ENCODE measurements around the gene LRP10. TPM values are rescaled to one million over a fixed set of nuclear protein-coding genes. Genes with fewer than 3 reads are reported as not detected.

The LRP10 gene
- total RNA-seq, 1 donor from 2014 or later = 0.92 TPM

- H3K27me3 Mint-ChIP-seq (ENCODE audit: insufficient read depth, low read depth) = peaks cover 9% of the 10 kb centered on the region
- peak overlapping the region; percentile 52 for H3K4me3 ChIP-seq
- peaks cover 21% of the 10 kb centered on the region for H3K27me3 ChIP-seq
- H3K79me2 ChIP-seq (ENCODE audit: low read depth) = no peaks in the 10 kb centered on the region
- peak overlapping the region; percentile 20 for H2AFZ ChIP-seq (replicated peaks)
- H3K36me3 ChIP-seq = no peaks in the 10 kb centered on the region
- peak overlapping the region; percentile 100 for H3K27ac Mint-ChIP-seq
- DNase-seq (ENCODE audit: low spot score) = peak; percentile 89
- H3K9me3 Mint-ChIP-seq = no peaks in the 10 kb centered on the region
- H3K4me3 Mint-ChIP-seq = peak overlapping the region; percentile 97
- peaks cover 7% of the 10 kb centered on the region for H3K36me3 Mint-ChIP-seq
- peaks cover 61% of the 10 kb centered on the region for H3K4me1 Mint-ChIP-seq
- peaks cover 49% of the 10 kb centered on the region for H3F3A ChIP-seq (ENCODE audit: low read depth)
- no peaks in the 10 kb centered on the region for H4K20me1 ChIP-seq (ENCODE audit: low read depth)
- no peak overlapping the region for H3K9ac ChIP-seq
- H3K9me3 ChIP-seq (ENCODE audit: low read depth) = no peaks in the 10 kb centered on the region
- TF ChIP-seq CTCF (IDR thresholded peaks at IDR 0.05) = peak; percentile 27
- TF ChIP-seq EZH2phosphoT487 (IDR thresholded peaks at IDR 0.05) = no peak
- TF ChIP-seq EZH2 (IDR thresholded peaks at IDR 0.05) = no peak
- peaks cover 24% of the 10 kb centered on the region for H3K4me1 ChIP-seq
- peak overlapping the region; percentile 71 for H3K4me2 ChIP-seq
- no peak overlapping the region for H3K27ac ChIP-seq
Observed at GRCh38 chr14:22886500-22887259, 15.1 kb downstream of the LRP10 start.

GRCh38 chr14:22887260-22887989 is 15.9 kb downstream of the LRP10 start:
- peak overlapping the region; percentile 46 for H2AFZ ChIP-seq (replicated peaks)
- peaks cover 18% of the 10 kb centered on the region for H3K4me1 ChIP-seq
- no peaks in the 10 kb centered on the region for H3K36me3 ChIP-seq
- peaks cover 46% of the 10 kb centered on the region for H3F3A ChIP-seq (ENCODE audit: low read depth)
- Mint-ChIP-seq H3K27me3 (ENCODE audit: insufficient read depth, low read depth) (peaks cover 9% of the 10 kb centered on the region), H3K4me1 (peaks cover 53% of the 10 kb centered on the region), H3K4me3 (peak overlapping the region; percentile 97), H3K36me3 (peaks cover 9% of the 10 kb centered on the region), H3K27ac (peak overlapping the region; percentile 100), H3K9me3 (no peaks in the 10 kb centered on the region)
- peaks cover 21% of the 10 kb centered on the region for H3K27me3 ChIP-seq
- TF ChIP-seq CTCF (IDR thresholded peaks at IDR 0.05) (no peak), EZH2 (IDR thresholded peaks at IDR 0.05) (no peak), EZH2phosphoT487 (IDR thresholded peaks at IDR 0.05) (no peak)
- no peaks in the 10 kb centered on the region for H3K79me2 ChIP-seq (ENCODE audit: low read depth)
- H3K4me3 ChIP-seq = peak overlapping the region; percentile 52
- no peak overlapping the region for H3K9ac ChIP-seq
- peak; percentile 89 for DNase-seq (ENCODE audit: low spot score)
- H3K9me3 ChIP-seq (ENCODE audit: low read depth) = no peaks in the 10 kb centered on the region
- H4K20me1 ChIP-seq (ENCODE audit: low read depth) = no peaks in the 10 kb centered on the region
- no peak overlapping the region for H3K27ac ChIP-seq
- H3K4me2 ChIP-seq = peak overlapping the region; percentile 71

GRCh38 chr14:22887990-22888378 is 16.4 kb downstream of the LRP10 start:
- Histone ChIP-seq H3K4me2 (peak overlapping the region; percentile 71), H2AFZ (replicated peaks) (no peak overlapping the region), H3F3A (ENCODE audit: low read depth) (peaks cover 42% of the 10 kb centered on the region), H3K79me2 (ENCODE audit: low read depth) (no peaks in the 10 kb centered on the region), H3K27ac (no peak overlapping the region), H4K20me1 (ENCODE audit: low read depth) (no peaks in the 10 kb centered on the region), H3K4me3 (peak overlapping the region; percentile 52), H3K9me3 (ENCODE audit: low read depth) (no peaks in the 10 kb centered on the region), H3K27me3 (peaks cover 21% of the 10 kb centered on the region), H3K4me1 (peaks cover 14% of the 10 kb centered on the region), H3K36me3 (no peaks in the 10 kb centered on the region), H3K9ac (no peak overlapping the region)
- peaks cover 9% of the 10 kb centered on the region for H3K27me3 Mint-ChIP-seq (ENCODE audit: insufficient read depth, low read depth)
- DNase-seq (ENCODE audit: low spot score) = no peak
- peaks cover 9% of the 10 kb centered on the region for H3K36me3 Mint-ChIP-seq
- no peak overlapping the region for H3K27ac Mint-ChIP-seq
- H3K4me1 Mint-ChIP-seq = peaks cover 48% of the 10 kb centered on the region
- no peaks in the 10 kb centered on the region for H3K9me3 Mint-ChIP-seq
- H3K4me3 Mint-ChIP-seq = peak overlapping the region; percentile 97
- TF ChIP-seq CTCF (IDR thresholded peaks at IDR 0.05) = no peak
- TF ChIP-seq EZH2 (IDR thresholded peaks at IDR 0.05) = no peak
- no peak for TF ChIP-seq EZH2phosphoT487 (IDR thresholded peaks at IDR 0.05)

All from neural progenitor cell (in vitro differentiated cells).